ENCODE results near the gene CREB3L1. TPM values are rescaled to one million over a fixed set of nuclear protein-coding genes. Genes with fewer than 3 reads are reported as not detected.

Gene CREB3L1
- total and polyA plus RNA-seq, 8 donors = 26.3 to 129 (median 49.0) TPM

DNA sequence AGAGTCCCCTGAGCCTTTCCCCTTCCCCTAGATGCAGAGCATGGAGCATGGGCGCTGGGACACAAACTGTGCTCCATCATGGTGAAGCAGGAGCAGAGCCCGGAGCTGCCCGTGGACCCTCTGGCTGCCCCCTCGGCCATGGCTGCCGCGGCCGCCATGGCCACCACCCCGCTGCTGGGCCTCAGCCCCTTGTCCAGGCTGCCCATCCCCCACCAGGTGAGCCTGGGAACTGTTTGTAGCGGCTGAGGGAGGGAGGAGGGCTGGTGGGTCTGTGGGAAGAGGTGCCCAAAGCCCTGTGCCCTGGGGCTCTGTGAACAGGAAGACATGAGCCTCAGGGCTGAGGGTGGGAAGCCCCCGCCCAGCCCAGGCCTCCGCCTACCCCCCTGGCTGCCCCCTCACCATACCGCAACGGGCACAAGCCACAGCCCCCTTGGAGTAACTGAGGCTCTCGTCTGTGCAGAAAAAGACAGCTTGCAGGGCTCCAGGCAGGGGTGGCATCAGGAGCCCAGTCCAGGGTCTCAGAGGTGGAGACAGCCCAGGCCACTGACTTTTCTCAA lies 30.4 kb downstream of the CREB3L1 start:
- ATAC-seq (peak in 1 of 4 donors; percentile 3), FAIRE-seq (no peak), DNase-seq (peak in 2 of 6 donors; percentile 52 to 61)
- intact Hi-C loops (cut with DNase I) = loop anchor here in 2 of 3 donors (5.0 kb wide), 1 partner anchor 61 kb away; no protein-coding TSS in a partner anchor
- no peaks in the 10 kb centered on the region for H3K27me3 ChIP-seq
- TF ChIP-seq, protein P1, sequence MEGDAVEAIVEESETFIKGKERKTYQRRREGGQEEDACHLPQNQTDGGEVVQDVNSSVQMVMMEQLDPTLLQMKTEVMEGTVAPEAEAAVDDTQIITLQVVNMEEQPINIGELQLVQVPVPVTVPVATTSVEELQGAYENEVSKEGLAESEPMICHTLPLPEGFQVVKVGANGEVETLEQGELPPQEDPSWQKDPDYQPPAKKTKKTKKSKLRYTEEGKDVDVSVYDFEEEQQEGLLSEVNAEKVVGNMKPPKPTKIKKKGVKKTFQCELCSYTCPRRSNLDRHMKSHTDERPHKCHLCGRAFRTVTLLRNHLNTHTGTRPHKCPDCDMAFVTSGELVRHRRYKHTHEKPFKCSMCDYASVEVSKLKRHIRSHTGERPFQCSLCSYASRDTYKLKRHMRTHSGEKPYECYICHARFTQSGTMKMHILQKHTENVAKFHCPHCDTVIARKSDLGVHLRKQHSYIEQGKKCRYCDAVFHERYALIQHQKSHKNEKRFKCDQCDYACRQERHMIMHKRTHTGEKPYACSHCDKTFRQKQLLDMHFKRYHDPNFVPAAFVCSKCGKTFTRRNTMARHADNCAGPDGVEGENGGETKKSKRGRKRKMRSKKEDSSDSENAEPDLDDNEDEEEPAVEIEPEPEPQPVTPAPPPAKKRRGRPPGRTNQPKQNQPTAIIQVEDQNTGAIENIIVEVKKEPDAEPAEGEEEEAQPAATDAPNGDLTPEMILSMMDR (IDR thresholded peaks at IDR 0.05) = no peak
- H3K27ac ChIP-seq = no peak overlapping the region
- peaks cover 3 to 60% (median 27%) of the 10 kb centered on the region in 3 donors for H3K36me3 ChIP-seq
- 74 to 79% methylated on average over 14 of the region's 14 CpGs for WGBS, 2 donors
- no peaks in the 10 kb centered on the region for H3K9me3 ChIP-seq
- H3K4me1 ChIP-seq = no peaks in the 10 kb centered on the region
- no peak overlapping the region for H3K4me3 ChIP-seq

DNA sequence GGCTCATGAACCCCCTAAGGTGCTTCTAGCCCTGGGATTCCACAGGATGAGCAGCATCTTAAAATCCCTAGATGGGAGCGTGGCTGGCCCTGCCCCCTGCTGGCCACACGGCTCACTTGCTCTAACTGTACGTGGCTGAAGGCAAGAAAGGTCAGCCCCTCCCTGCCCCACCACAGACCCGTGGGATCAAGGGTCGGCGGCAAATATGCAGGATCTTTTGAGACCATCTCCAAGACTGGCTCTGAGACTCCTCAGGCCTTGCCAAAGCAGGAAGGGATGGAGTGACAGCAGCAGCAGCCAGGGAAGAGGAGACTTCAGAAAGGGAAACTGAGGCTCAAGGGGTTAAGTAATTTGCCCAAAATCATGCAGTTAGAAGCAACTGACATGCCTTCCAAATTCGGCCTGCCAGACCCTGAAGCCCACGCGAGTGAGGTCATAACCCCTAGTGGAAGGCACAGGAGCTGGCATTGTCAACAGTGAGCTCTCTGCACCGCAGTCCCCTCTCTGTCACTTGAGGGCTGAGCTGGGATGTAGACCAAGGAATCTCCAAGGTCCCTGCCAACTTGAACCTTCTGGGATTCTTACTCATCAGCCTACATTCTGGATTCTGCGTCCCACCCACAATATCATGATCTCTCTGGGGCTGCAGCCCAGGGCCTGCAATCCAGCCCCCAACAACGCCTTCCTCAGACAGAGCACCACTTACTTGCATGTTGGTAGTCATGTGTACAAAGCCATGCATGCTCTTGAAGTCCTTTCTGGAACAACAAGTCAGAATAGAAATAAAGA lies 31.4 kb downstream of the CREB3L1 start:
- WGBS, 2 donors = 33 to 35% methylated on average over 12 of the region's 12 CpGs
- TF ChIP-seq, protein P1 (IDR thresholded peaks at IDR 0.05) = peak in 3 of 4 donors; percentile 57 to 73 (median 64)
- ATAC-seq (peak; percentile 46 to 92 (median 84)), FAIRE-seq (no peak), DNase-seq (peak in 5 of 6 donors; percentile 48 to 83 (median 68))
- H3K27ac ChIP-seq = no peak overlapping the region
- no peaks in the 10 kb centered on the region for H3K4me1 ChIP-seq
- no peaks in the 10 kb centered on the region for H3K27me3 ChIP-seq
- no peaks in the 10 kb centered on the region for H3K9me3 ChIP-seq
- H3K4me3 ChIP-seq = no peak overlapping the region
- intact Hi-C loops (cut with DNase I) = loop anchor here in 2 of 3 donors (5.0 kb wide), 1 partner anchor 62 kb away; no protein-coding TSS in a partner anchor
- H3K36me3 ChIP-seq = peaks cover 4 to 66% (median 27%) of the 10 kb centered on the region in 3 donors

DNA sequence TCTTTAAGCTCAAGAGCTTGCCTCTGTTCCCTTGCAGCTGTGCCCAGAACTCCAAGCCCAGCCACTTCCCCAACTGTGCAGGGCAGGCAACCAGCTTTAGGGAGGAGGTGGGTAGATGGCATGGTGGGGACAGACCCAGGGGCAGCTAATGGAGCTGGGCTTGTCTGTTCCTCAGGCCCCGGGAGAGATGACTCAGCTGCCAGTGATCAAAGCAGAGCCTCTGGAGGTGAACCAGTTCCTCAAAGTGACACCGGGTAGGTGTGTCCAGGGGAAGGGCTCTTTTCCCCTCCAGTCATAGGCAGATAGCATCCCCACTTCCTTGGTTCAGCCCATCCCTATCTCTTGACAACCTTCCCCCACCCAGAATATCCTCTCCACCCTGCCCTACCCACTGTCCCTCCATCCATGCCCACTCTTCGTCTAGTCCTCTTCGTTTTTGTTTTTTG lies 32.4 kb downstream of the CREB3L1 start:
- Histone ChIP-seq H3K4me1 (peaks cover 0 to 2% (median under 1%) of the 10 kb centered on the region in 3 donors), H3K27ac (no peak overlapping the region), H3K9me3 (no peaks in the 10 kb centered on the region), H3K4me3 (no peak overlapping the region), H3K27me3 (no peaks in the 10 kb centered on the region), H3K36me3 (peaks cover 4 to 67% (median 27%) of the 10 kb centered on the region in 3 donors)
- ATAC-seq (peak in 1 of 4 donors; percentile 4), DNase-seq (no peak), FAIRE-seq (no peak)
- TF ChIP-seq, protein P1 (IDR thresholded peaks at IDR 0.05) = no peak
- WGBS, 2 donors = 62 to 66% methylated on average over 4 of the region's 4 CpGs
- intact Hi-C loops (cut with DNase I) = loop anchor here in 2 of 3 donors (5.0 kb wide), 1 partner anchor 63 kb away; no protein-coding TSS in a partner anchor

DNA sequence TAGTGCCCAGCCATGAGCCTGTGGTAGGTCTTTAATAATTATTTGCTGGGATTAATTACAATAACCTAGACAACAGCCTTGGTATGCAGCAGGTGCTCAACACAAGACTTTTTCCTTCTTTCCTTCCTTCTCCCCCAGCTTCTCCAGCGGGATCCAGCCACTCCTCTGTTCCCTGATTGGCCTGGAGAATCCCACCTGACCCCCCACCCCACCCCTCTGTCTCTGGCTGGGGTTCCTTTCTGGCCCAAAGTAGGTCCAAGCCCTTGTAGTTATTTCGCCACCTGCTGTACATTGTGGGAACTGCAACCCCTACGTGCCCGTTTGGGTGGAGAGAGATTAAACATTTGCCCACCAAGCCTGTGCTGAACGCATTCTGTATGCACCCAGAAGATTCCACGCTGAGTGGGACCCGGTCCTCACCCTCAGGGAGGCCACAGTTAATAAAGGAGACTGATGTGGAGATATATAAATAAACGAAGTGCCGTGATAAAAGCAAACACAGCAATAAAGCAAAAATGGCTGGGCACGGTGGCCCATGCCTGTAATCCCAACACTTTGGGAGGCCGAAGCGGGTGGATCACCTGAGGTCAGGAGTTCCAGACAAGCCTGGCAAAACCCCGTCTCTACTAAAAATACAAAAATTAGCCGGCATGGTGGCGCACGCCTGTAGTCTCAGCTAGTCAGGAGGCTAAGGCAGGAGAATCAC lies 37.7 kb downstream of the CREB3L1 start:
- DNase-seq (peak in 5 of 6 donors; percentile 63 to 77 (median 72)), ATAC-seq (peak; percentile 42 to 83 (median 77)), FAIRE-seq (no peak)
- Histone ChIP-seq H3K9me3 (no peaks in the 10 kb centered on the region), H3K36me3 (peaks cover 10 to 80% (median 38%) of the 10 kb centered on the region in 3 donors), H3K27ac (peak overlapping the region; percentile 24 to 66 (median 60)), H3K4me1 (peaks cover 5 to 16% (median 14%) of the 10 kb centered on the region in 3 donors), H3K27me3 (no peaks in the 10 kb centered on the region), H3K4me3 (no peak overlapping the region)
- intact Hi-C loops (cut with DNase I) = no loop called here
- TF ChIP-seq, protein P1 (IDR thresholded peaks at IDR 0.05) = peak; percentile 61 to 87 (median 78)
- WGBS, 2 donors = 30 to 31% methylated on average over 16 of the region's 16 CpGs
